Suprapubic skin (tissue), 4 donors: Measurements from ENCODE around the gene HNRNPA1. TPM values are rescaled to one million over a fixed set of nuclear protein-coding genes. Genes with fewer than 3 reads are reported as not detected.

Experiments
- DNase-seq, 2 donors: peaks; one replicate each; pipeline ENCODE4 v3.0.0-alpha.2; 2019; ENCODE audit warnings: low spot score in 2 of 2
- H3K27ac ChIP-seq: fragments of 200-600 bp; sonication (generic); one replicate; pipeline ENCODE4 v1.5.1; 2019
- H3K27me3 ChIP-seq: fragments of 200-600 bp; sonication (generic); one replicate; pipeline ENCODE4 v1.5.1; 2019
- H3K36me3 ChIP-seq: fragments of 200-600 bp; sonication (generic); one replicate; pipeline ENCODE4 v1.5.1; 2019
- H3K4me1 ChIP-seq: fragments of 200-600 bp; sonication (generic); one replicate; pipeline ENCODE4 v1.5.1; 2019
- H3K4me3 ChIP-seq: fragments of 200-600 bp; sonication (generic); one replicate; pipeline ENCODE4 v1.5.1; 2019; ENCODE audit warnings: mild to moderate bottlenecking
- H3K9me3 ChIP-seq: fragments of 200-600 bp; sonication (generic); one replicate; pipeline ENCODE4 v1.5.1; 2019
- CTCF ChIP-seq, 2 donors: fragments of 200-600 bp in 1 of 2; fragments of 450-650 bp in 1 of 2; sonication (generic) in 1 of 2; IDR thresholded peaks; one replicate each; pipeline ENCODE4 v1.5.1; 2016 to 2019; ENCODE audit warnings: antibody characterized with exemption in 2 of 2, mild to moderate bottlenecking in 1 of 2, moderate library complexity in 1 of 2
- EP300 ChIP-seq: sonication (generic); formaldehyde crosslinking; IDR thresholded peaks from one replicate; pipeline ENCODE4 v1.6.1; 2017; ENCODE audit warnings: antibody characterized with exemption
- POLR2A ChIP-seq, 2 donors: fragments of 450-650 bp; IDR thresholded peaks; one replicate each; pipeline ENCODE4 v1.6.1; 2017; ENCODE audit warnings: antibody characterized with exemption in 2 of 2, mild to moderate bottlenecking in 2 of 2, moderate library complexity in 2 of 2
- POLR2AphosphoS5 ChIP-seq, 3 donors: sonication (generic); formaldehyde crosslinking; IDR thresholded peaks; one replicate each; pipeline ENCODE4 v1.6.1; 2017; ENCODE audit warnings: antibody characterized with exemption in 3 of 3
- WGBS: methylation state at CpG from one replicate; pipeline ENCODE4 v1.1.5; 2018; 5-methylcytosine and 5-hydroxymethylcytosine counted together
- total RNA-seq, 4 donors: library from RNA; depleted of rRNA; stranded (reverse); fragments of >200 nt; gene quantifications; one replicate each; pipeline ENCODE4 v1.1.0, GENCODE V29; 2016

Gene HNRNPA1
- total RNA-seq, 4 donors from 2014 or later: 331 to 613 (median 394) TPM

GRCh38 chr12:54253240-54253639 is 27.3 kb upstream of the HNRNPA1 start:
- TF ChIP-seq POLR2AphosphoS5 (IDR thresholded peaks at IDR 0.05) (no peak), POLR2A (IDR thresholded peaks at IDR 0.05) (no peak), EP300 (no peak), CTCF (IDR thresholded peaks at IDR 0.05) (no peak)
- 96% methylated on average over 4 of the region's 4 CpGs for WGBS
- peaks cover 58% of the 10 kb centered on the region for H3K36me3 ChIP-seq
- peaks cover 6% of the 10 kb centered on the region for H3K4me1 ChIP-seq
- H3K27me3 ChIP-seq: no peaks in the 10 kb centered on the region
- no peak overlapping the region for H3K4me3 ChIP-seq
- no peak for DNase-seq
- no peak overlapping the region for H3K27ac ChIP-seq
- no peaks in the 10 kb centered on the region for H3K9me3 ChIP-seq

DNA sequence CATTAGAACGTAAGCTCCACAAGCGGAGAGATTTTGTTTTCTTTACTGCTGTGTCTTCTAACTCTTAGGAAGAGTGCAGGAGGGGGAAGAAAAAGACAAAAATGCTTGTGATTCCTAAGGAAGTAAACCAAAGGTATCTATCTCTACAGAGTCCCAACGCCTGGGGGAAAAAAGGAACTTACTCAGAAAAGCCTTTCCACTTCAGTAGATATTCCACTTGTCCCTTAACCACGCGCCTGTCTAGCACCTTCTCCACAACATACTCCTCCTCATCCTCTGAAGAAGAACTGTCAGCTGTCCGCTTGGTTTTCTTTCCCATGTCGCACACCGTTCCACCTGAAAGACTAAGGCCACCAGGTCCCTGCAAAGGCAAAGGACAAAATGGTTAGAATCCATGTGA is 23.2 kb upstream of the HNRNPA1 start:
- TF ChIP-seq EP300 (no peak), CTCF (IDR thresholded peaks at IDR 0.05) (no peak), POLR2AphosphoS5 (IDR thresholded peaks at IDR 0.05) (no peak), POLR2A (IDR thresholded peaks at IDR 0.05) (no peak)
- no peaks in the 10 kb centered on the region for H3K9me3 ChIP-seq
- WGBS: 90% methylated on average over 8 of the region's 8 CpGs
- no peak overlapping the region for H3K4me3 ChIP-seq
- H3K27ac ChIP-seq: no peak overlapping the region
- H3K4me1 ChIP-seq: peaks cover 32% of the 10 kb centered on the region
- H3K27me3 ChIP-seq: no peaks in the 10 kb centered on the region
- no peak for DNase-seq
- H3K36me3 ChIP-seq: peaks cover 40% of the 10 kb centered on the region

DNA sequence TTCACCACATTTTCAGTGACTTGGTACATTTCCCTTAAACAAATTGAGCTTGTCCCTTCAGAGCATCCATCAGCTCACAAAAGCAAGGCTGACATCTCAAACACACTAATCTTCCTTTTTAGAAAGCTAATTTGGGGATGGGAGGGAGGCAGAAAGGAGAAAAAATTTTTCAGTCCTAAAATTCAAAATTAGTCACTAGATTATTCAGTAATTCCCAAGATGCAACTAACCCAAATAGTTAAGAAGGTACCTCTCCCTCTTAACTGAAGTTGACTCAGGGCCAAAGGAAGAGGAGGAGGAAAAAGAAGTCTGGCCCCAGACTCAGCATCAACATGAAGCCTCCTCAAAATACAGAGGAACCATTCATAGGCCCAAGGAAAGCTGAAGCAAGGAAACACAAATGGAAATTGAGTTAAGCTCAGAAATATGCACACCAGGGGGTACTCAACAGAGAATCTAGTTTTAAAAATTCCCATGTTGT is 22.3 kb upstream of the HNRNPA1 start:
- DNase-seq: no peak
- TF ChIP-seq POLR2A (IDR thresholded peaks at IDR 0.05) (no peak), POLR2AphosphoS5 (IDR thresholded peaks at IDR 0.05) (no peak), CTCF (IDR thresholded peaks at IDR 0.05) (no peak), EP300 (no peak)
- Histone ChIP-seq H3K36me3 (peaks cover 40% of the 10 kb centered on the region), H3K9me3 (no peaks in the 10 kb centered on the region), H3K27ac (no peak overlapping the region), H3K4me1 (peaks cover 37% of the 10 kb centered on the region), H3K27me3 (no peaks in the 10 kb centered on the region), H3K4me3 (no peak overlapping the region)

DNA sequence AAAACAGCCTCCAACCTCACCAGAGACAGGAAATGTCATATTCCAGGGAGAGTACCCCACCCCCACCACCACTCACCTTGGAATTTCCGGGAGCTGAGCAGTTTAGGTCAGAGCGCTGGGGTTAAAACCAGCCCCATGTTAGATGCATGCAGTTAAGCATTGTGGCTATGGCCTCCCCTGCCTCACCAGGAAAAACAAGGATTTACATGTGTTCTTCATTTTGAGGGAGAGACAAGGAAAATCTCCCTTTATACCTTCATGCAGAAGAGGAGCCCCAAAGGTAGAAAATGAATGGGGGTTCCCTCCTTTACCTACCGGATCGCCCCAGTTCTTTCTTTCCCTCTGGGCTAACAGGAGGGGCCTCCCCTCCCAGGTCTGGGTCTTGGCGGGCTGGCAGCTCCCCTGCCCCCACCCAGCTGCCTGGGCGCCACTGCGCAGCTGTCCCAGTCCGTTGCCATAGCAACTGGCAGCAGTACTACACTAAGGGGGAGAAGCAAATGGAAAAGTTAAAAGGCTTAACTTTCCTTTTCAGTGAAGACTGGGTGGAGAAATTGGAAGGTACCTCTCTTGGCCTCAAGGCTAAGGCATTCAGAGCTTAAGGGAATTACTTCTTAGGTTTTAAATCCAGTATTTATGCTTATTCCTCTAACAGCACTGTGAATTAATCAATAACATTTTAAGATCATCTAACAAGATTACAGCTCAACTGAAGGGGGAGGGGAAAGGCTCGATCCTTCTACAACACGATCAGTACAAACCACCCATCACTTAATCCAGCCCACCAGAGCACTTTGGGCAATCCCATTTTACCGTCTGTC is 21.1 kb upstream of the HNRNPA1 start:
- WGBS: 13% methylated on average over 11 of the region's 11 CpGs
- no peak for TF ChIP-seq POLR2A (IDR thresholded peaks at IDR 0.05)
- no peak for TF ChIP-seq CTCF (IDR thresholded peaks at IDR 0.05)
- no peak for TF ChIP-seq EP300
- no peak for TF ChIP-seq POLR2AphosphoS5 (IDR thresholded peaks at IDR 0.05)
- peak in 1 of 2 donors; percentile 82 for DNase-seq
- peaks cover 37% of the 10 kb centered on the region for H3K4me1 ChIP-seq
- H3K36me3 ChIP-seq: peaks cover 33% of the 10 kb centered on the region
- peak overlapping the region; percentile 70 for H3K27ac ChIP-seq
- H3K4me3 ChIP-seq: peak overlapping the region; percentile 43
- H3K9me3 ChIP-seq: no peaks in the 10 kb centered on the region
- no peaks in the 10 kb centered on the region for H3K27me3 ChIP-seq

DNA sequence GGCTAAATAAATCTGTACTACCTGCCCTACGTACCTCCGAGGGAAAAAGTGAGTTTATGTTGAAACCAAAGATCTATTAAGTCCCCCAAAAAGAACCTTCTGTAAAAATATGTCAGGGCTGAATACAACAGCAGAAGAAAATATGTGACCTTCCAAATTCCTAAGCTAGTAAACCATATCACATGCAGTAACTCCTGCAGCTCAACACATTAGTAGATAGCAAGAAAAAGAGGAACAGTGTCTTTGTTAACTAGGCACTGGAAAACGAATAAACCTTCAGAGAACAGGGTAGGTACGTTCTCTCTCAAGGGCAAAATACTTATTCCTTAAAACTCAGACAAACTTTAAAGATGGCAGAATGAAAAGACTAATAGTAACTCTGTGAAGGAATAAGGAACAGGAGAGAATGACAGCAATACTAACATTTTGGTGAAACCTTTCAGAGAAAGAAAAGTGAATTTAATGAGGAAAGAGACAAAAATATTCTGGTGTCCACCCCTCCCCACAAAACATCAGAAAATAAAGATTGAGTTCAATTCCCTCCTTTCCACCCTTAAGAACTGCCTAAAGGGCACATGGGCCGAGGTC is 18.6 kb upstream of the HNRNPA1 start:
- Histone ChIP-seq H3K27me3 (no peaks in the 10 kb centered on the region), H3K9me3 (no peaks in the 10 kb centered on the region), H3K4me1 (peaks cover 37% of the 10 kb centered on the region), H3K27ac (no peak overlapping the region), H3K36me3 (peaks cover 9% of the 10 kb centered on the region), H3K4me3 (no peak overlapping the region)
- no peak for TF ChIP-seq POLR2A (IDR thresholded peaks at IDR 0.05)
- no peak for TF ChIP-seq EP300
- TF ChIP-seq POLR2AphosphoS5 (IDR thresholded peaks at IDR 0.05): no peak
- TF ChIP-seq CTCF (IDR thresholded peaks at IDR 0.05): no peak
- WGBS: 59% methylated on average over 5 of the region's 5 CpGs
- no peak for DNase-seq
